KMS-11 (cell line): ENCODE measurements around the gene OR10AG1.
A peak's percentile ranks its signal among the peaks of the same experiment; 100 is the strongest.

ENCODE experiments used
- H2AFZ ChIP-seq: fragments of 200-600 bp; sonication (generic); 2 replicates; pipeline ENCODE4 v1.6.1; 2016; ENCODE audit warnings: antibody characterized with exemption, mixed run types, low read depth
- H3K27ac ChIP-seq: fragments of 200-600 bp; sonication (generic); 2 replicates; pipeline ENCODE4 v1.6.1; 2016; ENCODE audit warnings: mild to moderate bottlenecking, mixed run types
- H3K27me3 ChIP-seq: fragments of 200-600 bp; sonication (generic); 2 replicates; pipeline ENCODE4 v1.6.1; 2017; ENCODE audit warnings: mild to moderate bottlenecking, low read depth, mixed run types, moderate library complexity; ENCODE audit not compliant: insufficient read depth
- H3K36me3 ChIP-seq: fragments of 200-600 bp; sonication (generic); 2 replicates; pipeline ENCODE4 v1.6.1; 2017; ENCODE audit warnings: mild to moderate bottlenecking, mixed run types; ENCODE audit not compliant: insufficient read depth
- H3K4me1 ChIP-seq: fragments of 200-600 bp; sonication (generic); 2 replicates; pipeline ENCODE4 v1.6.1; 2016; ENCODE audit warnings: mild to moderate bottlenecking, low read depth, mixed run types; ENCODE audit not compliant: poor library complexity, severe bottlenecking
- H3K4me2 ChIP-seq: fragments of 200-600 bp; sonication (generic); 2 replicates; pipeline ENCODE4 v1.7.0; 2016; ENCODE audit warnings: mild to moderate bottlenecking, mixed run types
- H3K4me3 ChIP-seq: fragments of 200-600 bp; sonication (generic); IDR thresholded peaks from 2 replicates; pipeline ENCODE4 v1.6.1; 2017; ENCODE audit warnings: low read depth, low read length, mixed read lengths; ENCODE audit not compliant: insufficient read depth
- H3K79me2 ChIP-seq: fragments of 200-600 bp; sonication (generic); 2 replicates; pipeline ENCODE4 v1.6.1; 2016; ENCODE audit warnings: low read depth, mixed run types; ENCODE audit not compliant: insufficient read depth
- H3K9ac ChIP-seq: fragments of 200-600 bp; sonication (generic); 2 replicates; pipeline ENCODE4 v1.6.1; 2016; ENCODE audit warnings: mild to moderate bottlenecking, mixed run types
- H4K20me1 ChIP-seq: fragments of 200-600 bp; sonication (generic); 2 replicates; pipeline ENCODE4 v1.6.1; 2016; ENCODE audit warnings: mild to moderate bottlenecking, mixed run types; ENCODE audit not compliant: insufficient read depth
- CTCF ChIP-seq: fragments of 200-600 bp; sonication (generic); conservative IDR thresholded peaks from 2 replicates; pipeline ENCODE4 v1.6.1; 2017; ENCODE audit warnings: low read depth, mild to moderate bottlenecking, antibody characterized with exemption, low read length, moderate library complexity, mixed read lengths

OR10AG1 gene

GRCh38 chr11:55969845-55970244 is at the start of gene OR10AG1:
Gene OR10AG1 (minus strand): TSS chr11:55969945. CDS start chr11:55969907, 38 bp downstream.
- H3K4me3 ChIP-seq: no peak within 1 kb of the TSS
- no peaks in the 10 kb centered on the region for H3K36me3 ChIP-seq
- H2AFZ ChIP-seq: no peak within 1 kb of the TSS
- H3K27ac ChIP-seq: no peak within 1 kb of the TSS
- no peak within 1 kb of the TSS for H3K4me2 ChIP-seq
- TF ChIP-seq CTCF: no peak
- H4K20me1 ChIP-seq: no peaks in the 10 kb centered on the region
- no peaks in the 10 kb centered on the region for H3K4me1 ChIP-seq
- H3K9ac ChIP-seq: no peak within 1 kb of the TSS
- no peaks in the 10 kb centered on the region for H3K27me3 ChIP-seq
- H3K79me2 ChIP-seq: no peaks in the 10 kb centered on the region

GRCh38 chr11:56013805-56014204 is 44.1 kb upstream of the OR10AG1 start:
- H3K36me3 ChIP-seq: no peaks in the 10 kb centered on the region
- TF ChIP-seq CTCF: no peak
- H3K4me1 ChIP-seq: peaks cover 28% of the 10 kb centered on the region
- H3K4me2 ChIP-seq: peak overlapping the region; percentile 55
- H3K4me3 ChIP-seq: no peak overlapping the region
- H3K27me3 ChIP-seq: no peaks in the 10 kb centered on the region
- no peak overlapping the region for H2AFZ ChIP-seq
- H3K27ac ChIP-seq: peak overlapping the region; percentile 64
- H3K79me2 ChIP-seq: no peaks in the 10 kb centered on the region
- H3K9ac ChIP-seq: no peak overlapping the region
- no peaks in the 10 kb centered on the region for H4K20me1 ChIP-seq

- Histone ChIP-seq H3K36me3 (no peaks in the 10 kb centered on the region), H3K27me3 (no peaks in the 10 kb centered on the region), H3K4me2 (no peak overlapping the region), H3K4me1 (peaks cover 28% of the 10 kb centered on the region), H3K9ac (no peak overlapping the region), H3K27ac (no peak overlapping the region), H3K4me3 (no peak overlapping the region), H4K20me1 (no peaks in the 10 kb centered on the region), H2AFZ (no peak overlapping the region), H3K79me2 (no peaks in the 10 kb centered on the region)
- no peak for TF ChIP-seq CTCF
Measured at GRCh38 chr11:56010716-56011115, 41.0 kb upstream of the OR10AG1 start.

- no peaks in the 10 kb centered on the region for H3K27me3 ChIP-seq
- H3K79me2 ChIP-seq: no peaks in the 10 kb centered on the region
- no peaks in the 10 kb centered on the region for H4K20me1 ChIP-seq
- no peak within 1 kb of the TSS for H3K4me3 ChIP-seq
- H3K4me1 ChIP-seq: no peaks in the 10 kb centered on the region
- no peak within 1 kb of the TSS for H3K4me2 ChIP-seq
- H2AFZ ChIP-seq: no peak within 1 kb of the TSS
- TF ChIP-seq CTCF: no peak
- H3K36me3 ChIP-seq: no peaks in the 10 kb centered on the region
- H3K27ac ChIP-seq: no peak within 1 kb of the TSS
- no peak within 1 kb of the TSS for H3K9ac ChIP-seq
Measured at GRCh38 chr11:55994525-55994924, 24.8 kb upstream of the OR10AG1 start, which contains the start of gene OR5F1. Gene OR5F1 (minus strand): TSS chr11:55994625. CDS start chr11:55994625, 0 bp downstream.
